Measurements from ENCODE around the gene NAV3.

DNA sequence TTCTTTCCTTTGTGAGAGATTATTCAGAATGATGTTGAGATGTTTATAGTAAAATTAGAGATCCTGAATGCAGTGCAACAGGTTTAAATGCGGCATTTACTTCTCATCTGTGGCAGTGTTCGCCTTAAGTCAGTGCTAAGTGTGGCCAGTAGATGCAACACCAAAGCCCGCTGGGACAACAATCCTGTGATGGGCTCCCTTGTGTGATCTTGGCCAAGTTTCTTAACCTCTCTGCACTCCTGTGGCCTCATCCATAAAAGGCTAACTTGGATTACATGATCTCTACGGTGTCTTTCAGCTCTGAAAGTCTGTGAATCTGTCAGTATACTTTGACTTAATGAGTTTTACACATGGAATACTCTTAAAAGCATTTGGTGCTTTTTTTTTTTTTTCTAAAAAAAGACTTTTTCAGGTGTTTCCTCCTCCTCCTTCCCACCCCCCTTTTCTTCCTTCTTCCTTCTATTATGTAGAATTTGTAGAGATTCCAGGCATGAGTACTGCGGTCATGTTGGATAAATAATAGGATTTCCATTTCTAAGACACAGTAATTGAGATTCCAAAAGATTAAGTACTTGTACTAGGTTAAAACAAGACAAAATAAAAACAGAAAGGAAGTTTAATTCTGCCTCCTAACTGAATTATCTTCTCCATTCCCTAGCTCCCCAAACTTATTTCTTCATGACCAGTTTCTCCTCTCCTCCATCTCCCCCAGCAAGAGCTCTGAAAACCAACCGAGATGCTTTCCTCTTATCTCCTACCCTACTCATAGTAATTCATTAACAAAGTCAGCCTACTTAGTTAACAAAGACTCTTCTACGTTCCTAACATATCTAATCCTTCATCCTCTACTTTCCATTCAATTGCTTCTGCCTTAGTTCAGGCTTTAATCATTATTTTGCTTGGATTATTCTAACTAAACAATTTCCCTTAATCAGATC, 42.2 kb upstream of the NAV3 start:
- TF ChIP-seq, protein P1, sequence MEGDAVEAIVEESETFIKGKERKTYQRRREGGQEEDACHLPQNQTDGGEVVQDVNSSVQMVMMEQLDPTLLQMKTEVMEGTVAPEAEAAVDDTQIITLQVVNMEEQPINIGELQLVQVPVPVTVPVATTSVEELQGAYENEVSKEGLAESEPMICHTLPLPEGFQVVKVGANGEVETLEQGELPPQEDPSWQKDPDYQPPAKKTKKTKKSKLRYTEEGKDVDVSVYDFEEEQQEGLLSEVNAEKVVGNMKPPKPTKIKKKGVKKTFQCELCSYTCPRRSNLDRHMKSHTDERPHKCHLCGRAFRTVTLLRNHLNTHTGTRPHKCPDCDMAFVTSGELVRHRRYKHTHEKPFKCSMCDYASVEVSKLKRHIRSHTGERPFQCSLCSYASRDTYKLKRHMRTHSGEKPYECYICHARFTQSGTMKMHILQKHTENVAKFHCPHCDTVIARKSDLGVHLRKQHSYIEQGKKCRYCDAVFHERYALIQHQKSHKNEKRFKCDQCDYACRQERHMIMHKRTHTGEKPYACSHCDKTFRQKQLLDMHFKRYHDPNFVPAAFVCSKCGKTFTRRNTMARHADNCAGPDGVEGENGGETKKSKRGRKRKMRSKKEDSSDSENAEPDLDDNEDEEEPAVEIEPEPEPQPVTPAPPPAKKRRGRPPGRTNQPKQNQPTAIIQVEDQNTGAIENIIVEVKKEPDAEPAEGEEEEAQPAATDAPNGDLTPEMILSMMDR (IDR thresholded peaks at IDR 0.05; ENCODE audit: low read depth, low read length), result no peak
- no peak for TF ChIP-seq EZH2phosphoT487 (IDR thresholded peaks at IDR 0.05; ENCODE audit: low read depth)

All from OCI-LY3 (cell line).